Stomach (tissue), 19 donors: ENCODE results near the gene LAGE3. TPM values are rescaled to one million over a fixed set of nuclear protein-coding genes. Genes with fewer than 3 reads are reported as not detected.

Experiments used
- DNase-seq, 2 donors: peaks; one replicate each; pipeline versions ENCODE4 v3.0.0 to v3.0.0-alpha.2; 2013 to 2019
- H3K27ac ChIP-seq, 5 donors: fragments of 200-600 bp in 4 of 5; sonication (generic) in 4 of 5; one replicate each; pipeline ENCODE4 v1.5.1; 2013 to 2019; ENCODE audit warnings: mild to moderate bottlenecking in 1 of 5, moderate library complexity in 1 of 5
- H3K27me3 ChIP-seq, 3 donors: fragments of 200-600 bp; sonication (generic); one replicate each; pipeline ENCODE4 v1.5.1; 2017 to 2019; ENCODE audit warnings: mixed run types in 1 of 3
- H3K36me3 ChIP-seq, 4 donors: fragments of 200-600 bp; sonication (generic); 1 replicate in 3 of 4; 2 replicates in 1 of 4; pipeline ENCODE4 v1.5.1; 2016 to 2019
- H3K4me1 ChIP-seq, 4 donors: fragments of 200-600 bp; sonication (generic); one replicate each; pipeline ENCODE4 v1.5.1; 2016 to 2019
- H3K4me3 ChIP-seq, 4 donors: fragments of 200-600 bp; sonication (generic) in 3 of 4; one replicate each; pipeline ENCODE4 v1.5.1; 2016 to 2019; ENCODE audit warnings: mild to moderate bottlenecking in 1 of 4
- H3K9me3 ChIP-seq, 4 donors: fragments of 200-600 bp; sonication (generic); one replicate each; pipeline ENCODE4 v1.5.1; 2016 to 2019
- EP300 ChIP-seq: sonication (generic); formaldehyde crosslinking; IDR thresholded peaks from one replicate; pipeline ENCODE4 v1.6.1; 2017; ENCODE audit warnings: antibody characterized with exemption
- POLR2A ChIP-seq, 4 donors: fragments of 450-650 bp; IDR thresholded peaks; one replicate each; pipeline ENCODE4 v1.6.1; 2016; ENCODE audit warnings: antibody characterized with exemption in 4 of 4, control low read depth in 2 of 4, mild to moderate bottlenecking in 1 of 4, moderate library complexity in 1 of 4
- POLR2AphosphoS5 ChIP-seq, 3 donors: sonication (generic); formaldehyde crosslinking; IDR thresholded peaks; one replicate each; pipeline ENCODE4 v1.6.1; 2016; ENCODE audit warnings: antibody characterized with exemption in 3 of 3
- WGBS, 5 donors: extraction: QIAGEN DNeasy Blood & Tissue Kit in 3 of 5; methylation state at CpG; one replicate each; pipeline versions ENCODE4 v1.1.5 to v1.1.7; 2013 to 2018; 5-methylcytosine and 5-hydroxymethylcytosine counted together
- intact Hi-C: fragments of 100-400 bp; cut with DNase I; formaldehyde crosslinking; loops from one replicate; pipeline ENCODE4 v1.15.1; 2023; ENCODE audit warnings: low total_unique reads
- long read RNA-seq, 10 donors: transcript quantifications; one replicate each; lab custom pipeline, GENCODE V29; 2026
- polyA plus RNA-seq, 3 donors: library from polyadenylated mRNA; stranded (reverse); fragments of 200-250 nt; gene quantifications; one replicate each; pipeline ENCODE4 v1.2.3, GENCODE V29; 2013
- total RNA-seq, 5 donors: library from RNA; depleted of rRNA; stranded (reverse); fragments of >200 nt; gene quantifications; one replicate each; pipeline versions ENCODE4 v1.1.0 to v1.2.3, GENCODE V29; 2014 to 2016
- TF ChIP-seq, protein P1 (sequence below), 7 experiments: fragments of 450-650 bp in 4 of 7; fragments of 200-600 bp in 3 of 7; sonication (generic) in 3 of 7; IDR thresholded peaks; one replicate each; pipeline ENCODE4 v1.5.1; 2016 to 2019; ENCODE audit warnings: antibody characterized with exemption in 7 of 7, control low read depth in 2 of 7, mild to moderate bottlenecking in 1 of 7
- donor health status: healthy with polysubstance abuse.
- donor health status: Bipolar disorder and iron deficiency.
- donor health status: healthy.

LAGE3 gene, protein sequence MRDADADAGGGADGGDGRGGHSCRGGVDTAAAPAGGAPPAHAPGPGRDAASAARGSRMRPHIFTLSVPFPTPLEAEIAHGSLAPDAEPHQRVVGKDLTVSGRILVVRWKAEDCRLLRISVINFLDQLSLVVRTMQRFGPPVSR
- 1 to 10 TPM in 4 of 5 donors, not detected in 1; 2.7 to 8.4 (median 5.0) TPM for total RNA-seq
- 10 to 100 TPM; 18.2 to 29.0 (median 22.6) TPM for polyA plus RNA-seq
- long read RNA-seq, donor 1, transcript LAGE3-201 (3 exons, 949 nt): major isoform, 6 of 6 reads
- long read RNA-seq, donor 1, partial matches to known transcripts: 0 of 6 reads
- long read RNA-seq, donor 1, other reads (novel, unspliced or antisense): 0 of 6 reads
- long read RNA-seq, donor 2, transcript LAGE3-201 (3 exons, 949 nt): major isoform, 13 of 13 reads
- long read RNA-seq, donor 2, partial matches to known transcripts: 0 of 13 reads
- long read RNA-seq, donor 2, other reads (novel, unspliced or antisense): 0 of 13 reads
- long read RNA-seq, donor 3, transcript LAGE3-201 (3 exons, 949 nt): major isoform, 14 of 14 reads
- long read RNA-seq, donor 3, partial matches to known transcripts: 0 of 14 reads
- long read RNA-seq, donor 3, other reads (novel, unspliced or antisense): 0 of 14 reads
- long read RNA-seq, donor 4, partial matches to known transcripts: 0 of 2 reads
- long read RNA-seq, donor 4, other reads (novel, unspliced or antisense): 0 of 2 reads
- long read RNA-seq, donor 5, transcript LAGE3-201 (3 exons, 949 nt): major isoform, 32 of 32 reads
- long read RNA-seq, donor 5, partial matches to known transcripts: 0 of 32 reads
- long read RNA-seq, donor 5, other reads (novel, unspliced or antisense): 0 of 32 reads
- long read RNA-seq, donor 6, transcript LAGE3-201 (3 exons, 949 nt): major isoform, 53 of 53 reads
- long read RNA-seq, donor 6, partial matches to known transcripts: 0 of 53 reads
- long read RNA-seq, donor 6, other reads (novel, unspliced or antisense): 0 of 53 reads
- long read RNA-seq, donor 7, transcript LAGE3-201 (3 exons, 949 nt): major isoform, 39 of 39 reads
- long read RNA-seq, donor 7, partial matches to known transcripts: 0 of 39 reads
- long read RNA-seq, donor 7, other reads (novel, unspliced or antisense): 0 of 39 reads
- long read RNA-seq, donor 8, transcript LAGE3-201 (3 exons, 949 nt): major isoform, 22 of 22 reads
- long read RNA-seq, donor 8, partial matches to known transcripts: 0 of 22 reads
- long read RNA-seq, donor 8, other reads (novel, unspliced or antisense): 0 of 22 reads
- long read RNA-seq, donor 9, transcript LAGE3-201 (3 exons, 949 nt): major isoform, 32 of 32 reads
- long read RNA-seq, donor 9, partial matches to known transcripts: 0 of 32 reads
- long read RNA-seq, donor 9, other reads (novel, unspliced or antisense): 0 of 32 reads
- long read RNA-seq, donor 10, transcript LAGE3-201 (3 exons, 949 nt): major isoform, 9 of 9 reads
- long read RNA-seq, donor 10, partial matches to known transcripts: 0 of 9 reads
- long read RNA-seq, donor 10, other reads (novel, unspliced or antisense): 0 of 9 reads

GRCh38 chrX:154478728-154479622 lies at the start of gene LAGE3:
LAGE3 (minus strand) TSS chrX:154479281; CDS start chrX:154478915, 366 bp downstream.
- intact Hi-C loops: no loop called here
- 4 to 53% (median 9%) methylated on average over 23 to 80 of the region's 85 CpGs for WGBS, 5 donors
- H3K4me3 ChIP-seq: peak within 1 kb of the TSS; percentile 43 to 54 (median 50)

DNA sequence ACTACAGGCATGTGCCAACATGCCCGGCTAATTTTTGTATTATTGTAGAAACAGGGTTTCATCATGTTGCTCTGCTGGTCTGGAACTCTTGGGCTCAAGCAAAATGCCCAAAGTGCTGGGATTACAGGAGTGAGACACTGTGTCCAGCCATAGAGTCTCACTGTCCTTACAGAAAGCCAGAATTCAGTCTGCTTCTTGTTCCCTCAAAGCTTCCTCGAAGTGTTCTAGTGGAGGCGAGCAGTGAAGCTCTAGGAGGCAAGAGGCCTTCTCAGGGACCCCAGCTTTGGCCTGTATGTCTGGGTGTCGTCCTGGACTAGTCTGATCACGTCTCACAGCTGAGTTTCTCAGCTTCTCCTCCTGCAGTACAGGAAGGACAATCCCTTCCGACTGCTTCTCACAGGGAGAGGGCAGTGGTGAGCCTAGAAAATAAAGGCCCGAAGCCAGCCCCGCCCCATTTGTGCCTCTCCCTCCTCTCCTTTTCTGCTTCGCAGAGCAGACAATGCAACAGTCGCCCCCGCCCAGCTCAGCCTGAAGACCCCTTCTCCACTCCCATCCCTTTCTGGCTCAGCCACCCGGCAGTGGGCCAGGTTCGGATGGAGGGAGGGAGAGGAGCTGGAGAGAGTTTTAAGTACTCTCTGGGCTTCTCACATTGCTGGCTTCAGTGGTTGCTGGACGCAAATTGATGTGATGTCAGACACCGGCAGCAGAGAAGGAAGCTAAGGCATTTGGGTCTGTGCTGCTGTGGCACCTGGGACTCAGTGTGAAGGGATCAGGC lies 48.0 kb upstream of the LAGE3 start:
- Histone ChIP-seq H3K4me1 (peaks cover 0 to 12% (median 6%) of the 10 kb centered on the region in 4 donors), H3K9me3 (no peaks in the 10 kb centered on the region), H3K4me3 (peak overlapping the region; percentile 13 to 28 (median 22)), H3K36me3 (peaks cover 1 to 15% (median 7%) of the 10 kb centered on the region in 4 donors), H3K27ac (peak overlapping the region; percentile 39 to 77 (median 69)), H3K27me3 (peaks cover 0 to 4% (median 0%) of the 10 kb centered on the region in 3 donors)
- WGBS, 5 donors: 3 to 17% (median 8%) methylated on average over 8 to 15 of the region's 15 CpGs
- intact Hi-C loops: no loop called here
- peak; percentile 76 to 93 for DNase-seq
- TF ChIP-seq POLR2AphosphoS5 (IDR thresholded peaks at IDR 0.05) (peak in 1 of 3 donors; percentile 46), EP300 (no peak), POLR2A (IDR thresholded peaks at IDR 0.05) (no peak)
- TF ChIP-seq, protein P1, sequence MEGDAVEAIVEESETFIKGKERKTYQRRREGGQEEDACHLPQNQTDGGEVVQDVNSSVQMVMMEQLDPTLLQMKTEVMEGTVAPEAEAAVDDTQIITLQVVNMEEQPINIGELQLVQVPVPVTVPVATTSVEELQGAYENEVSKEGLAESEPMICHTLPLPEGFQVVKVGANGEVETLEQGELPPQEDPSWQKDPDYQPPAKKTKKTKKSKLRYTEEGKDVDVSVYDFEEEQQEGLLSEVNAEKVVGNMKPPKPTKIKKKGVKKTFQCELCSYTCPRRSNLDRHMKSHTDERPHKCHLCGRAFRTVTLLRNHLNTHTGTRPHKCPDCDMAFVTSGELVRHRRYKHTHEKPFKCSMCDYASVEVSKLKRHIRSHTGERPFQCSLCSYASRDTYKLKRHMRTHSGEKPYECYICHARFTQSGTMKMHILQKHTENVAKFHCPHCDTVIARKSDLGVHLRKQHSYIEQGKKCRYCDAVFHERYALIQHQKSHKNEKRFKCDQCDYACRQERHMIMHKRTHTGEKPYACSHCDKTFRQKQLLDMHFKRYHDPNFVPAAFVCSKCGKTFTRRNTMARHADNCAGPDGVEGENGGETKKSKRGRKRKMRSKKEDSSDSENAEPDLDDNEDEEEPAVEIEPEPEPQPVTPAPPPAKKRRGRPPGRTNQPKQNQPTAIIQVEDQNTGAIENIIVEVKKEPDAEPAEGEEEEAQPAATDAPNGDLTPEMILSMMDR (IDR thresholded peaks at IDR 0.05): peak in 4 of 7 experiments; percentile 19 to 46 (median 32)

More at GRCh38 chrX:154478728-154479622, at the start of gene LAGE3:
- Histone ChIP-seq H3K27me3 (no peaks in the 10 kb centered on the region), H3K9me3 (no peaks in the 10 kb centered on the region), H3K27ac (peak within 1 kb of the TSS; percentile 80 to 93 (median 87)), H3K4me1 (peaks cover 4 to 23% (median 9%) of the 10 kb centered on the region in 4 donors), H3K36me3 (peaks cover 0 to 8% (median 3%) of the 10 kb centered on the region in 4 donors)
- DNase-seq: peak; percentile 95 to 97
- no peak for TF ChIP-seq POLR2A (IDR thresholded peaks at IDR 0.05)
- no peak for TF ChIP-seq EP300
- TF ChIP-seq, protein P1 (IDR thresholded peaks at IDR 0.05): no peak
- TF ChIP-seq POLR2AphosphoS5 (IDR thresholded peaks at IDR 0.05): peak; percentile 42 to 71 (median 52)
